ENCODE results near the gene DAP.

The DAP gene

DNA sequence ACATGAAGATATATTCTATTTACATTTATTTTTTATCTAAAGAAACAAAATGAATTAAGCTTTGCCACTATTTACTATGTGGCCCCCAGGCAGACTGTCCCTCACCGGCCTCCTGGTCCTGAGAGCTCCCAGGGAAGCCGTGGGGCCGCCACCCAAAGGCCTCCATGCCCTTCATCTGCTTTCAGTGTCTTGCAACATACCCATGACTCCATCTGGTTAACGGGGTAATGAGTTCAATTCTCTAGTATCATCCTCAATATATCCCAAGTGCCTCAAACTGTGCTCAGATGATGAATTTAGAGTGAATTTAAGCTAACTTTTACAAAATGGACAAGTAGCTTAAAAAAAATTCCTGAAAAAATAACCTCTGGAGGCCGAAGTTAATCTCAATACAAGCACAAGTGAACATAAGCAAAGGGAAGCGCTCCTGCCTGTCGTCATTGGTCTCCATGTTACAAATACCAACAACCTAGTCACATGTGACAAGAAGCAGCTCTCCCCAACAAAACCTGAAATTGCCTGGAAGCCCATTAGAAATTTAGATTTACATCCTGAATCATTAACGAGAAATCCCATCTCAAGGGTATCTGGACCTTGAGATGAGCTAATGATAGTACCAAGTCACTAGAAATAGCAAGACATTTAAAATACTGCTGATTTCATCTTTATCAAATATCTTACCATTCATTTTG, 26.1 kb downstream of the DAP start:
- no peak for DNase-seq (ENCODE audit: low read depth, low spot score)
- Histone ChIP-seq H3K9me3 (ENCODE audit: insufficient read depth, low read length) (no peaks in the 10 kb centered on the region), H3K4me1 (ENCODE audit: insufficient read depth, insufficient read length) (no peaks in the 10 kb centered on the region), H3K4me3 (ENCODE audit: insufficient read length, low read depth) (no peak overlapping the region), H3K9ac (ENCODE audit: insufficient read length, low read depth) (no peak overlapping the region), H3K27me3 (ENCODE audit: insufficient read depth, insufficient read length) (no peaks in the 10 kb centered on the region), H3K36me3 (ENCODE audit: insufficient read depth, insufficient read length, low read length) (peaks cover 46% of the 10 kb centered on the region)
- TF ChIP-seq YY1 (IDR thresholded peaks at IDR 0.05; ENCODE audit: insufficient read depth, insufficient read length) (no peak), SUZ12 (IDR thresholded peaks at IDR 0.05; ENCODE audit: extremely low read depth, insufficient read depth, insufficient read length) (no peak), ZNF274 (IDR thresholded peaks at IDR 0.05; ENCODE audit: low read depth, low read length) (no peak)

DNA sequence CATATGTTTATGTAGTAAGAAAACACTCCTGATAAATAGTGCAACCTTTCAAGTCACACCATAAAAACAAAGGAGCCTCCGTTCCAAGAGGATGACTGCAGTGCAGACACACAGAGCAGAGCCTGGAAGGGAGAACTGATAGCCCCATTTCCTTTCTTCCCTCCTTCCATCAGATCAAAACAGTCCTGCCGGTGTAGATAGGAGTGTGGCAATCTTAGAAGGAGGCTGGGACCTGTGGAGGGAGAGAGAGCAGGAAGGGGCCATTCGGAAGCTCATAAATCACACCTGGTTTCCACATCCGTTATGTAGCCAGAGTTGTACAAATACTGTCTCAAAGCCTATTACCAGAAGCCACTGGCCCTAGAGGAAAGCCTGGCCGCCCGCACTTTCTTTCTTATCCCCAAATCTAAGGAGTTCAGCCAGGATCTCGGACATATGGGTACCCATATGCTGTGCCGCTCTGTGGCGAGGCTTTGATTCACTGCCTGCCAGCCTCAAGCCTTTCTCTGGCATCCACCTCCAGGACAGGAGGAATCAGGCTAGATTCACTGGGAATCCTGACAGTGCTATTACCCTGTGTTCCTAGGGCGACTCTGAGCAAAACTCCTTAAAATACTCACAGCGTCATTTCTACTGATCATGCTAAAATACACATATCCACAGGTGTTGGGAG, 26.9 kb downstream of the DAP start:
- no peak overlapping the region for H3K4me3 ChIP-seq (ENCODE audit: insufficient read length, low read depth)
- no peaks in the 10 kb centered on the region for H3K27me3 ChIP-seq (ENCODE audit: insufficient read depth, insufficient read length)
- H3K9ac ChIP-seq (ENCODE audit: insufficient read length, low read depth), result no peak overlapping the region
- peaks cover 45% of the 10 kb centered on the region for H3K36me3 ChIP-seq (ENCODE audit: insufficient read depth, insufficient read length, low read length)
- no peak for TF ChIP-seq YY1 (IDR thresholded peaks at IDR 0.05; ENCODE audit: insufficient read depth, insufficient read length)
- no peak for TF ChIP-seq ZNF274 (IDR thresholded peaks at IDR 0.05; ENCODE audit: low read depth, low read length)
- TF ChIP-seq SUZ12 (IDR thresholded peaks at IDR 0.05; ENCODE audit: extremely low read depth, insufficient read depth, insufficient read length), result no peak
- H3K9me3 ChIP-seq (ENCODE audit: insufficient read depth, low read length), result no peaks in the 10 kb centered on the region
- no peaks in the 10 kb centered on the region for H3K4me1 ChIP-seq (ENCODE audit: insufficient read depth, insufficient read length)
- no peak for DNase-seq (ENCODE audit: low read depth, low spot score)

DNA sequence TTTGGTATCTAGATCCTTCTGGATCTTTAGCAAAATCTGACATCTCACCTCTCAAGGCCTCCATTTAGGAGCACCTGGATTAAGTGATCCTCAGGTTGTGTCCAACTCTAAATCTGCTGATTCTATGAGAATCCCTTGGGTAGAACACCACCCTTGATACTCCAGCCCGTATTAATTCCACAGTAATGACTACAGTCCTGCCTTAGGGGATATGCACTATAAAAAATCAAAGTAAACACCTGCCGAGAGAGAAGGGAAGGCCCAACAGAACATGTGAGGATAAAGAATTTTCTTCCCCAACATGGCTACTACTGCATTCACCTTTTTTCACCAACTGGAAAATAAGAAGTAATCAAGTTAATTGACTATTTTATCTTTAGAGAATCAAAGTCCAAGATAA, 27.6 kb downstream of the DAP start:
- Histone ChIP-seq H3K4me3 (ENCODE audit: insufficient read length, low read depth) (no peak overlapping the region), H3K9me3 (ENCODE audit: insufficient read depth, low read length) (no peaks in the 10 kb centered on the region), H3K36me3 (ENCODE audit: insufficient read depth, insufficient read length, low read length) (peaks cover 47% of the 10 kb centered on the region), H3K4me1 (ENCODE audit: insufficient read depth, insufficient read length) (no peaks in the 10 kb centered on the region), H3K9ac (ENCODE audit: insufficient read length, low read depth) (no peak overlapping the region), H3K27me3 (ENCODE audit: insufficient read depth, insufficient read length) (no peaks in the 10 kb centered on the region)
- TF ChIP-seq ZNF274 (IDR thresholded peaks at IDR 0.05; ENCODE audit: low read depth, low read length) (no peak), YY1 (IDR thresholded peaks at IDR 0.05; ENCODE audit: insufficient read depth, insufficient read length) (no peak), SUZ12 (IDR thresholded peaks at IDR 0.05; ENCODE audit: extremely low read depth, insufficient read depth, insufficient read length) (no peak)
- no peak for DNase-seq (ENCODE audit: low read depth, low spot score)

DNA sequence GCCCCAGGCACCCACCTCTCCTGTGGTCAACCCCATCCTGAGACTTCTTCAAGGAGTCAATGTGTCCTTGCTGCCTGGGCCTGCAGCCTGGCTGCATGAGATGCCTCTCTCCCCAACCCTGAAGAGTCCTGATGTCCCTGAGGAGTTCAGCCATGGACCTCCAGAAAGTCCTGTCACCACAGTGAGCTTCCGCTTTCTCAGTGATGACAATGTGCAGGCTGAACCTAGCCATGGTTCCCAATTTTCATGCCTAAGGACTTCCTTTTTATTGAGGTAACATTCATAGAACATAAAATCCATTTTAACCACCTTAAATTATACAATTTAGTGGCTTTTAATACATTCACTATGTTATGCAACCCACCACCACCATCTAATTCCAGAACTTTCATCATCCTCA, 29.1 kb downstream of the DAP start:
- no peak for DNase-seq (ENCODE audit: low read depth, low spot score)
- Histone ChIP-seq H3K36me3 (ENCODE audit: insufficient read depth, insufficient read length, low read length) (peaks cover 49% of the 10 kb centered on the region), H3K9ac (ENCODE audit: insufficient read length, low read depth) (no peak overlapping the region), H3K4me3 (ENCODE audit: insufficient read length, low read depth) (no peak overlapping the region), H3K4me1 (ENCODE audit: insufficient read depth, insufficient read length) (no peaks in the 10 kb centered on the region), H3K9me3 (ENCODE audit: insufficient read depth, low read length) (no peaks in the 10 kb centered on the region), H3K27me3 (ENCODE audit: insufficient read depth, insufficient read length) (no peaks in the 10 kb centered on the region)
- TF ChIP-seq SUZ12 (IDR thresholded peaks at IDR 0.05; ENCODE audit: extremely low read depth, insufficient read depth, insufficient read length), result no peak

DNA sequence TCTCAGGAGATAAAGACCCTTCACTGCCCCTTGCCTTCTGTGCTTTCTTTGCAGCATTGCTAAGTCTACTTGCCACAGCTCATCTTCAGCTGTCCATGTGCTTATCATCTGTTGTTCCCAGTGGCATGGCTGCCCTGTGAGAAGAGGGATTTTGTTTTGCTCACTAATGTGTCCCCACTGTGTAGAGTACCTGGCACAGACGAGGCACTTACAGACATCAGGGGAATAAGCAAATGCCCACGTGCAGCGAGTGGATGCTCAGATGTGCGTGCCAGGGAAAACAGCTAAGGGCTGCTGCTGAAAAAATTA, 31.0 kb downstream of the DAP start:
- no peak overlapping the region for H3K4me3 ChIP-seq (ENCODE audit: insufficient read length, low read depth)
- no peaks in the 10 kb centered on the region for H3K27me3 ChIP-seq (ENCODE audit: insufficient read depth, insufficient read length)
- no peak for DNase-seq (ENCODE audit: low read depth, low spot score)
- H3K9ac ChIP-seq (ENCODE audit: insufficient read length, low read depth), result no peak overlapping the region
- H3K9me3 ChIP-seq (ENCODE audit: insufficient read depth, low read length), result no peaks in the 10 kb centered on the region
- TF ChIP-seq SUZ12 (IDR thresholded peaks at IDR 0.05; ENCODE audit: extremely low read depth, insufficient read depth, insufficient read length), result no peak
- TF ChIP-seq YY1 (IDR thresholded peaks at IDR 0.05; ENCODE audit: insufficient read depth, insufficient read length), result no peak
- TF ChIP-seq ZNF274 (IDR thresholded peaks at IDR 0.05; ENCODE audit: low read depth, low read length), result no peak
- peaks cover 40% of the 10 kb centered on the region for H3K36me3 ChIP-seq (ENCODE audit: insufficient read depth, insufficient read length, low read length)
- H3K4me1 ChIP-seq (ENCODE audit: insufficient read depth, insufficient read length), result no peaks in the 10 kb centered on the region

DNA sequence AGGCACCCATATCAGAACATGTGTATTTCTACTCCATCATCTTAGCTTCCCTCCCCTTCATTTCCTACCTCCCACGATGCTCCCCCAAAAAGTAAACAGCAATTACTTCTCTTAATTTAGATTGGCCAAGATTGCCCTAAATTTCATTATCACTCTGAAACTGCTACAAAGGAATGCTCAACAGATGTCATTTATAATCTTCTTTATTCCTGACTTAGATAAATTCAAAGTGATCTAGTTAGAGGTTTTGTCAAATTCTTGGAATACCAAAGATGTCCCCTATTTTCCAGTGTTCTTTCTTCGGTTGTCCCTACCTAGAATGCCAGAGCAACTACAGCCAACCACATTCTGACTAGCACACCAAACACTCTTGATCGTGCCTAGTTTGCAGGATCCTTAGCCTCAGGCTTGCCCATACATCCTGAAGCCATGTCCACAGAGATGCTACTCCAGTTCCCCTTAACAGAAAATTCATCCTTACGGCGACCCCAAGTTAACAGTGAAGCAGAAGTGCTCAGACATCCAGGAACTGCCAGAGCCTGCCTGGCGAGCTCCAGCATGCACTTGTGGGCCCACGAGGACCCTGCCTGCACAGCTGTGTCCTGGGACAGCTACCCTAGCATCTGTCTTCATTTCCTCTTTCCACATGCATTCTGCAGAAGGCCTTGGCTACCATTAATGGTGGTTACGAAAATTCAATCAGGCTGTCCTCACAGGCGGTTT, 31.6 kb downstream of the DAP start:
- Histone ChIP-seq H3K4me3 (ENCODE audit: insufficient read length, low read depth) (no peak overlapping the region), H3K27me3 (ENCODE audit: insufficient read depth, insufficient read length) (no peaks in the 10 kb centered on the region), H3K9ac (ENCODE audit: insufficient read length, low read depth) (no peak overlapping the region), H3K9me3 (ENCODE audit: insufficient read depth, low read length) (no peaks in the 10 kb centered on the region), H3K4me1 (ENCODE audit: insufficient read depth, insufficient read length) (no peaks in the 10 kb centered on the region), H3K36me3 (ENCODE audit: insufficient read depth, insufficient read length, low read length) (peaks cover 43% of the 10 kb centered on the region)
- TF ChIP-seq YY1 (IDR thresholded peaks at IDR 0.05; ENCODE audit: insufficient read depth, insufficient read length) (no peak), SUZ12 (IDR thresholded peaks at IDR 0.05; ENCODE audit: extremely low read depth, insufficient read depth, insufficient read length) (no peak), ZNF274 (IDR thresholded peaks at IDR 0.05; ENCODE audit: low read depth, low read length) (no peak)
- no peak for DNase-seq (ENCODE audit: low read depth, low spot score)

DNA sequence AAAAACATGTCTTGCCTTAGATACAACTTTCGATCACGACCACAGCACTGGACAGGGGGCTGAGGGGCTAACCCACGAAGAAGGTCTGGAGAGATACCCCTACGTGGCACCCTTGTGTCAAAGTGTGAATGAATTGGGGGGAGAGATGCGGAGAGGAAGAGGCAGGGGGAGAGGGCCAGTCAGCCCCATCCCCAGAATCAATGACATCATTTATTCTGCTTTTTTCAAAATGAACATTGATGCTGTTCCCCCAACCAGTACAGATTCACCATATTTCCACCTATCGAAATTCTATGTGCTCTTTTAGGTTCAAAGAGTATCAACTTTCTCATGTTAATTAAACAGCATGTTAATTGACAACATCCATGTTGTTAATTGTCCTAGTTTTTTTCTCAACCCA, 32.4 kb downstream of the DAP start:
- no peak for DNase-seq (ENCODE audit: low read depth, low spot score)
- Histone ChIP-seq H3K9ac (ENCODE audit: insufficient read length, low read depth) (no peak overlapping the region), H3K4me1 (ENCODE audit: insufficient read depth, insufficient read length) (no peaks in the 10 kb centered on the region), H3K36me3 (ENCODE audit: insufficient read depth, insufficient read length, low read length) (peaks cover 44% of the 10 kb centered on the region), H3K9me3 (ENCODE audit: insufficient read depth, low read length) (no peaks in the 10 kb centered on the region), H3K4me3 (ENCODE audit: insufficient read length, low read depth) (no peak overlapping the region), H3K27me3 (ENCODE audit: insufficient read depth, insufficient read length) (no peaks in the 10 kb centered on the region)
- no peak for TF ChIP-seq YY1 (IDR thresholded peaks at IDR 0.05; ENCODE audit: insufficient read depth, insufficient read length)
- no peak for TF ChIP-seq SUZ12 (IDR thresholded peaks at IDR 0.05; ENCODE audit: extremely low read depth, insufficient read depth, insufficient read length)
- no peak for TF ChIP-seq ZNF274 (IDR thresholded peaks at IDR 0.05; ENCODE audit: low read depth, low read length)

Data from NT2/D1 (cell line).